NCI-H2227 treated with DMSO at 0.1 percent for 48 hours (cell line): ENCODE data around the gene PPP2R2B.
A peak's percentile ranks its signal among the peaks of the same experiment; 100 is the strongest.

Experiments
- DNase-seq: peaks from one replicate; lab custom pipeline; 2025; lab: John Stamatoyannopoulos, UW

The PPP2R2B gene

GRCh38 chr5:146827901-146828300 is 50.7 kb downstream of the PPP2R2B start:
- no peak for DNase-seq

- DNase-seq: no peak
Observed at GRCh38 chr5:146825033-146825432, 53.5 kb downstream of the PPP2R2B start.

DNA sequence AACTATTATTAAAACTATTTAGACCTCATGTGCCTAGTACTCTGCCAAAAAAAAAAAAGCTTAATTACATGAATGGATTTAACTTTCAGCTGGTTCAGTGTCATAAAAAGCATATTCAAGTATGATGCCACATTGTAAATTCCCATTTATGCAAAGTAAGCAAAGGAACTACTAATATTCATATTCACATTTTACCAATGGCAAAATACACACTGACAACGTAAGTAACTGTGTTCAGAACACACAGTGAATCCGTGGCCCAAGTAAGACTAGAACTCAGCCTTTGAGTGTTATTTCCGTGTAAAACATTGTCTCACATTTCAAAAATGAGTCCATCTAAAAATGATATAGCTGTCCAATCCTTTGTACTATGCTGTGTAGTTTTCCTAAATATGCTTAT is 56.8 kb downstream of the PPP2R2B start:
- DNase-seq: no peak

GRCh38 chr5:146820987-146821386 is 57.6 kb downstream of the PPP2R2B start:
- no peak for DNase-seq

DNA sequence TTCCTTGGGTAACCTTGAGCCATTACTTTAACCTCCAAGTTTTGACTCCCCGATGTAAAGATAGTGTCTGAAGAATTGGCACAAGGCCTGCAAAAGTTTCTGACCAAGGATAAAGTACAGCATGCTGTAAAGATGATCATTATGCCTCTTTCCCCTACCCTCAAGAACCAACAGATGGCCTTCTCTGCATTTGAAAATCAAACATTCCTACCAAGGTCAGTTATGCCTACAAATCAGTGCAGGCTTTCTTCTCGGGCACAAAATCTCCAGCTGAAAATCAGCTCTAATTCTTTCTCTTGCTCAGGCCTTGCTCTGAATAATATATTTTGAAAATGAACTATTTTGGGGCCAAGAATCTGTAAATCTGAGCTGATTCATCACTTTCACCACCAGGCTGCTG is 59.7 kb downstream of the PPP2R2B start:
- no peak for DNase-seq

DNA sequence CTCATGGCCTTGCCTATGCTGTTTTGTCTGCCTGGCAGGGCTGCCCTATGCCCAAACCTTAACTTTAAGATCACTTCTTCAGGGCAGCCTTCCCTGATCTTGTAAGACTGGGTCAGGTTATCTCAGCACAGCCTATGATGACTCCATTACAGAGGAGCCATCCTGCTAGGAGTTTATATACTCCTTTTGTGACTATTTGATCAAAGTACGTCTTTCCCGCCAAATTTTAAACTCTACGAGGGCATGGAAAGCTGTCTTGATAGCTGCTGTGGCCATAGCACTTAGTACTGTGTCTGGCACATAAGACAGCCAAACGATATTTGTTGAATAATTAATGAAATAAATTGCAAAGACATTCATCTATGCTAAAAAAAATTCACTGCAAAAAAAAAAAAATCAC is 60.6 kb downstream of the PPP2R2B start:
- no peak for DNase-seq

DNA sequence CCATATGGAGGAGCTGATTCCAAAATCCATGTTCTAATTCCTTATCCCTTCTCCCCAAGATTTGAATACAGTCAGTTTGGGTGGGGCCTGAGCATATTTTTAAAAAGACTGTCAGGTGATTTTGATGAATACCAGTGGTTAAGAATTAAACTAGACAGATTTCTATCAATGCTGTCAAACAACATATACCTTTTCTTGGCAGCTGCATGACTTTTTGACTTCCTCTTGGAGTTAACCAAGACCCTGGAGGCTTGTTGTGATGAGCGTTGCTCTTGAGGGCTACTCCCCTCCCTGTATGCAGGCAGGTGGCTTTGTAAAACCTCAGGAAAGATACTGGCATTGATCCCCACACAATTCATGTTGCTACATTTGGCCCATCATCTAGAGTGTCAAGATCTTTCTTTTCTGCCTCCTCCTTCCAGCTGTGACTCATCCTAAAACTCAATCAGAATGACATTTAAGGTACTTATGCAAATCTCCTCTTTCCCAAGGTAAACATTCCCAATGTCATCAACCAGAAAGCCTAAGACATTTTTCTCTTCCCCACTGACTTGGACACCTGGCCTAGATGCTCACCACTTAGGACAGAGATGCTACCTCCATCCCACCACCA is 61.7 kb downstream of the PPP2R2B start:
- DNase-seq: no peak

- no peak for DNase-seq
Observed at GRCh38 chr5:146815411-146815810, 63.1 kb downstream of the PPP2R2B start.

DNA sequence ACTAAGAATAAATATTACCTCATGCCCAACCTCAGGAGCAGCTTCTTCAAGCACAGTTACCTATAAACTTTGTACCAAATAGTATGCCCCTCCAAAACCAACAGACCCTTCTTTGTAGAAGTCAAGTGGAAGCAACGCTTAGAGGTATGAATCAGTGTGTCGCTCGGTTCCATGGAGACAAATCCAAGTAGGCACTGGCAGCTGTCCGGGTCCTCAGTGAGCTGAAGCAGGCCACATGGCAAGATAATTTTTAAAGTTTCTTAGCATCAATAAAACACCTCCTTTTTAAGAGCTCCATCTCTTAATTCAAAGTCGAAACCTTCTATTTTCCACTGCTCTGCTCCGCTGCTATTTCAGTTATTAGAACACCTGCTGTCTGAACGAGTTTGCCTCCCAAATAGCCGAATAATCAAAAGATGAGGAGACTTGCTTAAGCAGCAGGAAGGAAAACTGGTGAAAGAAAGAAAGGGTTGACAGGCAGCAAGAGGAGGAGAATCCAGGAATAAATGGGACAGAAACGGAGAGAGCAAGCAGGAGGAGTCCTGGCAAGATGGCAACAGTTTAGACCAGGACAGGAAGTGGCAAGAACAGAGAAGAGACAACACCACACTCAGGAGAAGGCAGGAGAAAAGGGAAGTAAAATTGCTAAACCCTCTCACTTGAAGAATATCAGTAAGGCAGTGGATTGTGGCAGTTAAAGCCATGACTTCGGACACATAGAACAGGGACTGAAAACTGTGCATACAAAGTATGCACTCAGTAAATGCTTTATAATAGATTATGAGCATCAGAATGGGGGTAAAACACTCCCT is 65.0 kb downstream of the PPP2R2B start:
- no peak for DNase-seq

- DNase-seq: peak; percentile 79
Observed at GRCh38 chr5:146805081-146805480, 73.5 kb downstream of the PPP2R2B start.

- DNase-seq: no peak
Observed at GRCh38 chr5:146802945-146803522, 75.5 kb downstream of the PPP2R2B start.

- no peak for DNase-seq
Observed at GRCh38 chr5:146799671-146800070, 78.9 kb downstream of the PPP2R2B start.

DNA sequence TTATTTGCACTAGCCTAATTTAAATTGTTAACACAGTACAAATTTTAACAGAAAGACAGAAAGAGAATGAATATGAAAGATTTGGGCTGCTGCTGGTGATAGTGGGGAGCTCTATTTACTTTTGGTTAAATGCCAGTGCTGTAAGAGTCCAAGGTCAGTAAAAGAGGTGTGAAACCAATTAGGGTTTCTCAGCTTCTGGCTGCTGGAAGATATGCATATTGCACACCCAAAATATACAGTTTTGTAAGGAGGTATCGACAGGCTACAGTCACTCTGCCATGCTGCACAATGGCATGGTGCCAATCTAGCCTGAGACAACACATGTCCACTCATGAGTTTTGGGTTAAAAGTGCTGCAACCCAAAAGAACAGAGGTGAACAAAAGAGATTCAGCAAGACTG is 79.3 kb downstream of the PPP2R2B start:
- DNase-seq: no peak

DNA sequence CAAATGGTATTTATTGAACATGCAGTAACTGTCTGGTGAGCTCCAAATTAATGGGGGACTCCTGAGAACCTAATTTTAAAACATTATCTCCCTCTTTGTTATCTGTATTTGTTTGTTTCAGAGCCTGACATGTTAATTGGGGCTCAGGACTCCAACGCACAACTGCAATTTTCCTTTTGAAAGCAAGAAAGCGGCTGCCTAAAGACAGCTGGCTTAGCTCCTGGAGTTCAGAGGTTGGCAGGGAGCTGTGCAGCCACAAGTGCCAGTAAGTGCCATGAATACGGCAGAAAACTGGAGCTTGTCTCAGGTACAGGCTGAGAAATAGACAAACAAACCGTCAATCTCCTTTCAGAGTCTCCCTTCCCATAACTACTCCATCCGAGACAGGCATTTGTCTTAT is 80.9 kb downstream of the PPP2R2B start:
- DNase-seq: peak; percentile 74

DNA sequence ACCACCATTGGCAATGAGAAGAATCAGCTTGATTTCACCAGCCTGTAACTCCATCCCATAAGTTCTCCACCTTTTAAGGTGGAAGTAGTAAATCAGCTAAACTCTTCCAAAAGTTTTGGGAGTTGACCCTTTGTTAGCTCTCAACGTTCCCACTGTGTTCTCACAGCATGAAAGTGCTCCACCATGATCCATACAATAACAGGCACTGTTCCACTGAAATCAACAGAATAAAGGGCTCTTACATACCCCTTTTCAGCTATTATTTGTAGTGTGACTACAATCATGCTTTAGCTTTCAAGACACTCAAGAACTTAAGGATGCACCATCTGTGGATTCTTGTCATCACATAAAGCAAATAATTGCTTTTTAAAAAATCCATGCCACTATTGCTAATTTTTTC is 81.6 kb downstream of the PPP2R2B start:
- peak; percentile 18 for DNase-seq

DNA sequence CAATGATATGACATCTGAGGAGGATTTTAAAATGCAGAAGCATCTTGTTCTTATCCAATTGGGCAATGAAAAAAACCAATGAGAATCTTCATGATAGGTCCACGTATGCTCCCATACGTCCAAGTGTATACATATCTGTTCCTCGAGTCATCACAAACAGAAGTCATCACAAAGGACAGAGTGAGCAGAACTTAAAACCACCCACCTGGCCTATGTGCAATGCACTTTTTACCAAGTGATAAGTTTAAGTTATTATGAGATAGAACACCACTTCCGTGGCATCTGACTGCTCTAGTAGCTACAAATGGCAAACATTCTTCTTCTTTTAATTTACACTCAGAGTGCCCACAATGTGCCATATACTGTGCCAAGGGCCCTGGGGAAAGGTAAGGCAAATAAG is 82.4 kb downstream of the PPP2R2B start:
- DNase-seq: no peak

GRCh38 chr5:146794326-146795029 is 84.1 kb downstream of the PPP2R2B start:
- no peak for DNase-seq

- DNase-seq: no peak
Observed at GRCh38 chr5:146793709-146794108, 84.8 kb downstream of the PPP2R2B start.

DNA sequence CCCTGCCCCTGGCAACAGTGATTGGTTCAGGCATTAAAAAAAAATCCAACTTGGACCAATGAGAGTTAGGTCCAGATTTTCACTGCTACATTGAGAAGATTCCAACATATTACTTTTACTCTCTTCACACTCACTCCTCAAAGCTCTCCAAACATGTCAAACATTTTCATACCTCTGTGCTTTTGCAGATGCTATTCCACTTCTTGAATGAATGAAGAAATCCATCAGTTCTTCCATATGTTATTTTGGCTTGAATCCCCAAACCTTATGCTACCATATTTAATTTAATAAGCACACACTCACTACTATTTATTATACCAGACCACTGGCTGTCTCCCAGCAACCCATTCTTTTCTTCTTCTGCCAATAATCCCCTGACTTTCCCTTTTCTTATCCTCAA is 87.1 kb downstream of the PPP2R2B start:
- no peak for DNase-seq

- no peak for DNase-seq
Observed at GRCh38 chr5:146789712-146790653, 88.6 kb downstream of the PPP2R2B start.

- no peak for DNase-seq
Observed at GRCh38 chr5:146788898-146789297, 89.7 kb downstream of the PPP2R2B start.

GRCh38 chr5:146785065-146785464 is 93.5 kb downstream of the PPP2R2B start:
- no peak for DNase-seq
